Heart right ventricle (tissue), 16 donors: ENCODE data around the gene NUDT8. TPM values are rescaled to one million over a fixed set of nuclear protein-coding genes. Genes with fewer than 3 reads are reported as not detected.
"Not testable (repeated sequence)": the region's sequence is repeated elsewhere in the genome, so short reads cannot be mapped to it uniquely, and the experiment has no call there.

Experiments
- ATAC-seq, 8 donors: fragments of 200-7000 bp; cut with Tn5 transposase; one replicate each; pipeline ENCODE4 v1.9.1; 2020; ENCODE audit warnings: mild to moderate bottlenecking in 8 of 8, moderate library complexity in 8 of 8, moderate number of reproducible peaks in 1 of 8
- DNase-seq, 2 donors: peaks; one replicate each; pipeline ENCODE4 v3.0.0-alpha.2; 2020
- H3K27ac ChIP-seq, 10 donors: fragments of 200-600 bp; sonication (generic) in 2 of 10; one replicate each; pipeline versions ENCODE4 v1.5.0 to v1.8.0; 2020 to 2022; ENCODE audit warnings: mild to moderate bottlenecking in 3 of 10
- H3K27me3 ChIP-seq, 7 donors: fragments of 200-600 bp; one replicate each; pipeline ENCODE4 v1.8.0; 2021 to 2022; ENCODE audit warnings: mild to moderate bottlenecking in 2 of 7
- H3K36me3 ChIP-seq, 9 donors: fragments of 200-600 bp; sonication (generic) in 1 of 9; one replicate each; pipeline versions ENCODE4 v1.5.0 to v1.8.0; 2020 to 2022; ENCODE audit warnings: mild to moderate bottlenecking in 2 of 9
- H3K4me1 ChIP-seq, 9 donors: fragments of 200-600 bp; sonication (generic) in 1 of 9; one replicate each; pipeline versions ENCODE4 v1.5.0 to v1.8.0; 2020 to 2022; ENCODE audit warnings: mild to moderate bottlenecking in 4 of 9
- H3K4me3 ChIP-seq, 10 donors: fragments of 200-600 bp; sonication (generic) in 2 of 10; one replicate each; pipeline versions ENCODE4 v1.5.0 to v1.8.0; 2020 to 2022; ENCODE audit warnings: mild to moderate bottlenecking in 7 of 10, moderate library complexity in 2 of 10
- H3K9me3 ChIP-seq, 11 donors: fragments of 200-600 bp in 10 of 11; sonication (generic) in 2 of 11; one replicate each; pipeline versions ENCODE4 v1.5.0 to v1.8.0; 2013 to 2022; ENCODE audit warnings: mild to moderate bottlenecking in 2 of 11, control low read depth in 1 of 11, moderate library complexity in 1 of 11
- WGBS, 2 donors: extraction: QIAGEN DNeasy Blood & Tissue Kit; methylation state at CpG; one replicate each; pipeline ENCODE4 v1.1.7; 2013; ENCODE audit warnings: inconsistent platforms in 1 of 2; 5-methylcytosine and 5-hydroxymethylcytosine counted together
- intact Hi-C, 10 donors: fragments of 100-400 bp; cut with DNase I; formaldehyde crosslinking; loops; one replicate each; pipeline versions ENCODE4 v1.11.1 to v1.14.2; 2022
- polyA plus RNA-seq, 2 donors: library from polyadenylated mRNA; stranded (reverse); fragments of 200-250 nt; gene quantifications; one replicate each; pipeline ENCODE4 v1.2.3, GENCODE V29; 2013
- total RNA-seq, 10 donors: library from RNA; stranded (reverse); fragmentation: NEBNext Ultra II Directional in 3 of 10; extraction: Animal tissue kit (Norgen Biotek cat#: 25700) in 3 of 10; gene quantifications; one replicate each; pipeline versions ENCODE4 v1.2.1 to v1.2.4, GENCODE V29; 2021 to 2023
- TF ChIP-seq, protein P1 (sequence below), 9 donors: fragments of 200-600 bp; sonication (generic) in 2 of 9; IDR thresholded peaks; one replicate each; pipeline versions ENCODE4 v1.5.0 to v1.8.0; 2021 to 2022; ENCODE audit warnings: antibody characterized with exemption in 9 of 9, mild to moderate bottlenecking in 5 of 9, moderate library complexity in 1 of 9
- donor health status: Arrhythmogenic right ventricular cardiomyopathy.
- donor health status: ischemic (EF 13 %, LVEDD 7.1; RV severe dilation, severe dysfunction).
- donor health status: healthy with polysubstance abuse.
- donor health status: DM: no; HTN: yes; CAD: no.
- donor health status: DM: no; HTN: no; CAD: no.
- donor health status: ischemic (EF 25% LVEDD 6.9; RV normal size, moderate dysfunction).
- donor health status: ischemic (EF 25% LVEDD 5.7; RV mildly dilated, moderate dysfunction).
- donor health status: healthy.
- donor health status: DM: yes; HTN: yes; CAD: no.
- donor health status: Ischemic cardiomyopathy.
- donor health status: ischemic (EF 35%, LVEDD 5.7; RV mildly dilated, moderate dysfunction).
- donor health status: nonischemic (EF 11% LVEDD 7.7; RV severe dilation, severe dysfunction).
- donor health status: DM: yes; HTN: yes; CAD: no.
- donor health status: PGD.
- donor health status: ischemic (EF 29% LVEDD 5.4; RV normal size, mild dysfunction).
- donor health status: nonischemic (EF 23%, LVEDD 6.1; RV moderate dilation, normal function).

Gene NUDT8
- total and polyA plus RNA-seq, 12 donors, result 40.5 to 107 (median 51.7) TPM

DNA sequence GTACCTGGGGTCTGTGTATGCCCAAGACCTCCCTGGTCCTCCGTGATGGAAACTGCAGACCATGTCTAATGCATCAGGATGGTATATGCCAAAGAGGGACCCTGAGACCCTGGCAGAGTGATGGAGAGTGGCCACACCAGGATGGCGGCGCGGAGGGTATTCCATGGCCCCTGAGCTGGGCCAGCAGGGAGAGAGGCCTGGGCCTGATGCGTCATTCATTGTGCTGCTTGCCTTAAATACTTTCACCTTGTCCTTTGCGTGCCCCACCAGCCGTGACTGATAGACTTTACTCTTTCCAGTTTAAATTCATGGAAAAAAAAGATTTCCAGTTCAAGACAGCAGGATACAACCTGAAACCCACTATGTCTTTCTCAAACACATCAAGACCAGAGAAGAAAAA lies 28.6 kb downstream of the NUDT8 start:
- H3K4me3 ChIP-seq, result no peak overlapping the region
- peaks cover 0 to 8% (median 4%) of the 10 kb centered on the region in 9 donors for H3K4me1 ChIP-seq
- H3K27ac ChIP-seq, result no peak overlapping the region
- intact Hi-C loops, result no loop called here
- no peak for DNase-seq
- H3K27me3 ChIP-seq, result peaks cover 0 to 10% (median 0%) of the 10 kb centered on the region in 7 donors
- peaks cover 0 to 7% (median 0%) of the 10 kb centered on the region in 11 donors for H3K9me3 ChIP-seq
- WGBS, 2 donors, result 96 to 98% methylated on average over 7 of the region's 7 CpGs
- no peak for ATAC-seq
- no peaks in the 10 kb centered on the region for H3K36me3 ChIP-seq
- TF ChIP-seq, protein P1, sequence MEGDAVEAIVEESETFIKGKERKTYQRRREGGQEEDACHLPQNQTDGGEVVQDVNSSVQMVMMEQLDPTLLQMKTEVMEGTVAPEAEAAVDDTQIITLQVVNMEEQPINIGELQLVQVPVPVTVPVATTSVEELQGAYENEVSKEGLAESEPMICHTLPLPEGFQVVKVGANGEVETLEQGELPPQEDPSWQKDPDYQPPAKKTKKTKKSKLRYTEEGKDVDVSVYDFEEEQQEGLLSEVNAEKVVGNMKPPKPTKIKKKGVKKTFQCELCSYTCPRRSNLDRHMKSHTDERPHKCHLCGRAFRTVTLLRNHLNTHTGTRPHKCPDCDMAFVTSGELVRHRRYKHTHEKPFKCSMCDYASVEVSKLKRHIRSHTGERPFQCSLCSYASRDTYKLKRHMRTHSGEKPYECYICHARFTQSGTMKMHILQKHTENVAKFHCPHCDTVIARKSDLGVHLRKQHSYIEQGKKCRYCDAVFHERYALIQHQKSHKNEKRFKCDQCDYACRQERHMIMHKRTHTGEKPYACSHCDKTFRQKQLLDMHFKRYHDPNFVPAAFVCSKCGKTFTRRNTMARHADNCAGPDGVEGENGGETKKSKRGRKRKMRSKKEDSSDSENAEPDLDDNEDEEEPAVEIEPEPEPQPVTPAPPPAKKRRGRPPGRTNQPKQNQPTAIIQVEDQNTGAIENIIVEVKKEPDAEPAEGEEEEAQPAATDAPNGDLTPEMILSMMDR (IDR thresholded peaks at IDR 0.05), result no peak

DNA sequence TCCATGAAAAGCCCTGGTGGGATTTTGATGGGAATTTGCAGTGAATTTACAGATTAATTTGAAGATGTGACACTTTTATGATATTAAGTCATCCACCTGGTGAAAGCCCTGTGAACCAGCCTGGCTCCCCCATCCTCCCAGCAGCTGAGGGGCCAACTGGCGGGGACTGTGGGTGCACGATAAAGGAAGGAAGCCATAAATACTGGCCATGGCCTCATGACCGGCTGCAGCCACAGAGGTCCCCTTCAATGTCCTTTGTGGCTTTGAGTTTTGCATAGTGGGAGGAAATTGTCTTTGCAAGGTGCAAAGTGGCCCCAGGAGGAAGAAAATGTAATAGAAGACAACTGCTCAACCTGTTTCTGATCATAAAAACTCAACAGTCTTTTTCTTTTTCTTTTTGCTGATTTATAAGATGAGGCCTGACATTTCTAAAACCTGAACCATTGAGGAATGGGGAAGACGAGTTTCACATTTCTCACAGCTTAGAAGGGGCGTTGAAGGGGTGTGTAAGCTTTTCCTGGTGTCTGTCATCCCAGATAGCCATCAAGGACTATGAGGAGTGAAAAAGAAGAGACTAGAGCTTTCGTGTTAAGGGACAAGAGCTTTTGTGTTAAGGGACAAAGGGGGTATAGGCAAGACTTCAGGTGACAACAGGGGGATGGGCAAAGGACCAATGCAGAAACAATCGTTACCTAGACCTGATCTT lies 29.3 kb downstream of the NUDT8 start:
- 63 to 65% methylated on average over 7 of the region's 7 CpGs for WGBS, 2 donors
- Histone ChIP-seq H3K27ac (no peak overlapping the region), H3K36me3 (no peaks in the 10 kb centered on the region), H3K9me3 (peaks cover 0 to 7% (median 0%) of the 10 kb centered on the region in 11 donors), H3K27me3 (peaks cover 0 to 10% (median 0%) of the 10 kb centered on the region in 7 donors), H3K4me1 (peaks cover 0 to 2% (median 0%) of the 10 kb centered on the region in 9 donors), H3K4me3 (no peak overlapping the region)
- DNase-seq (no peak), ATAC-seq (no peak)
- TF ChIP-seq, protein P1 (IDR thresholded peaks at IDR 0.05), result no peak
- intact Hi-C loops, result no loop called here

DNA sequence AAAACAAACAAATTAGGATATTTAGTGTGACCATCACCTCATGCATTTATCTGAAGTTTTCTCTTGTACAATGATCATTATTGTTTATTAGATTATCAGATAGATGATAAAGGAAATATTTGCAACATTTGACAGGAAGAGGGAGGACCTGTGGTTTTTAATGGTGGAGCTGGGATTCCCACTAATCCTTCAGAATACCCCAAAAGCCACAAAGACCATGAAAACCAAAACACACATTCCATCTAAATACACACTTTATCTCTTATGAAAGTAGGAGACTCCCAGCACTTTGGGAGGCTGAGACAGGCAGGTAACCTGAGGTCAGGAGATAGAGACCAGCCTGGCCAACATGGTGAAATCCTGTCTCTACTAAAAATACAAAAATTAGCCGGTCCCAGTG lies 30.6 kb downstream of the NUDT8 start:
- Histone ChIP-seq H3K4me1 (no peaks in the 10 kb centered on the region), H3K4me3 (no peak overlapping the region), H3K27me3 (peaks cover 0 to 10% (median 0%) of the 10 kb centered on the region in 7 donors), H3K27ac (no peak overlapping the region), H3K9me3 (peaks cover 0 to 7% (median 0%) of the 10 kb centered on the region in 11 donors), H3K36me3 (no peaks in the 10 kb centered on the region)
- ATAC-seq, result no peak
- TF ChIP-seq, protein P1 (IDR thresholded peaks at IDR 0.05), result no peak
- no peak for DNase-seq
- WGBS, 2 donors, result 83 to 90% methylated on average over 1 of the region's 1 CpG
- intact Hi-C loops, result no loop called here

DNA sequence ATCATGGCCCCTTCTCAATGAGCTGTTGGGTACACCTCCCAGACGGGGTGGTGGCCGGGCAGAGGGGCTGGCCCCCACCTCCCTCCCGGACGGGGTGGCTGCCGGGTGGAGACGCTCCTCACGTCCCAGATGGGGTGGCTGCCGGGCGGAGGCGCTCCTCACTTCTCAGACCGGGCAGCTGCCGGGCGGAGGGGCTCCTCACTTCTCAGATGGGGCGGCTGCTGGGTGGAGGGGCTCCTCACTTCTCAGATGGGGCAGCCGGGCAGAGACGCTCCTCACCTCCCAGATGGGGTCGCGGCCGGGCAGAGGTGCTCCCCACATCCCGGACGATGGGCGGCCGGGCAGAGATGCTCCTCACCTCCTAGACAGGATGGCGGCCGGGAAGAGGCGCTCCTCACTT lies 31.8 kb downstream of the NUDT8 start:
- ATAC-seq, H3K36me3 ChIP-seq, H3K4me1 ChIP-seq, H3K4me3 ChIP-seq, DNase-seq, H3K9me3 ChIP-seq, intact Hi-C loops, H3K27ac ChIP-seq, H3K27me3 ChIP-seq: not testable (repeated sequence)
- WGBS, 2 donors, result 94 to 96% methylated on average over 24 to 26 of the region's 26 CpGs

DNA sequence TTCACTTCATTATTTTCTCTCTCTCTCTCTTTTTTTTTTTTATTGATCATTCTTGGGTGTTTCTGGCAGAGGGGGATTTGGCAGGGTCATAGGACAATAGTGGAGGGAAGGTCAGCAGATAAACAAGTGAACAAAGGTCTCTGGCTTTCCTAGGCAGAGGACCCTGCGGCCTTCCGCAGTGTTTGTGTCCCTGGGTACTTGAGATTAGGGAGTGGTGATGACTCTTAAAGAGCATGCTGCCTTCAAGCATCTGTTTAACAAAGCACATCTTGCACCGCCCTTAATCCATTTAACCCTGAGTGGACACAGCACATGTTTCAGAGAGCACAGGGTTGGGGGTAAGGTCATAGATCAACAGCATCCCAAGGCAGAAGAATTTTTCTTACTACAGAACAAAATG lies 32.3 kb downstream of the NUDT8 start:
- H3K36me3 ChIP-seq, H3K27ac ChIP-seq, DNase-seq, H3K4me1 ChIP-seq, H3K4me3 ChIP-seq, ATAC-seq, H3K27me3 ChIP-seq, intact Hi-C loops, H3K9me3 ChIP-seq: not testable (repeated sequence)
- WGBS, 2 donors, result no CpG with 5 or more reads among the region's 3 CpGs
